ENCODE data around the gene CCNL2. TPM values are rescaled to one million over a fixed set of nuclear protein-coding genes. Genes with fewer than 3 reads are reported as not detected.
A peak's percentile ranks its signal among the peaks of the same experiment; 100 is the strongest.

CCNL2 gene
- total RNA-seq, 4 donors from 2014 or later: 31.6 to 248 (median 127) TPM

GRCh38 chr1:1359308-1359663 lies 39.8 kb downstream of the CCNL2 start:
- TF ChIP-seq POLR2A (IDR thresholded peaks at IDR 0.05) (no peak), CTCF (IDR thresholded peaks at IDR 0.05) (no peak), EP300 (IDR thresholded peaks at IDR 0.05) (no peak), POLR2AphosphoS5 (IDR thresholded peaks at IDR 0.05) (no peak)
- Histone ChIP-seq H3K36me3 (peaks cover 0 to 3% of the 10 kb centered on the region in 2 donors), H3K9me3 (no peaks in the 10 kb centered on the region), H3K4me1 (peaks cover 0 to 79% (median 20%) of the 10 kb centered on the region in 3 donors), H3K27me3 (peaks cover 54% of the 10 kb centered on the region), H3K4me3 (no peak overlapping the region), H3K27ac (peak overlapping the region in 3 of 4 donors; percentile 87 to 92 (median 89))
- ATAC-seq: no peak
- WGBS, 2 donors (ENCODE audit: low coverage in 1 of 2): 20 to 49% methylated on average over 1 to 2 of the region's 6 CpGs

- peaks cover 0 to 85% (median 20%) of the 10 kb centered on the region in 3 donors for H3K4me1 ChIP-seq
- ATAC-seq: peak; percentile 78
- WGBS, 2 donors (ENCODE audit: low coverage in 1 of 2): 46% methylated on average over 2 of the region's 29 CpGs; no CpG with 5 or more reads in 1 of the 2 donors
- peak within 1 kb of the TSS; percentile 41 to 92 (median 88) for H3K27ac ChIP-seq
- no peaks in the 10 kb centered on the region for H3K9me3 ChIP-seq
- H3K4me3 ChIP-seq: peak within 1 kb of the TSS; percentile 28 to 63
- TF ChIP-seq POLR2AphosphoS5 (IDR thresholded peaks at IDR 0.05) (peak; percentile 28), CTCF (IDR thresholded peaks at IDR 0.05) (no peak), POLR2A (IDR thresholded peaks at IDR 0.05) (peak in 1 of 2 donors; percentile 30)
- H3K36me3 ChIP-seq: peaks cover 0 to 10% of the 10 kb centered on the region in 2 donors
- peaks cover 60% of the 10 kb centered on the region for H3K27me3 ChIP-seq
These were observed 40.5 kb downstream of the CCNL2 start, which contains the start of gene MXRA8 for GRCh38 chr1:1358433-1359271. Gene MXRA8 (minus strand): TSS chr1:1358555. CDS start chr1:1358504, 51 bp downstream.

- Histone ChIP-seq H3K27me3 (peaks cover 67% of the 10 kb centered on the region), H3K9me3 (no peaks in the 10 kb centered on the region), H3K4me1 (peaks cover 0 to 92% (median 27%) of the 10 kb centered on the region in 3 donors), H3K4me3 (peak overlapping the region; percentile 28 to 63), H3K36me3 (peaks cover 0 to 17% of the 10 kb centered on the region in 2 donors), H3K27ac (peak overlapping the region; percentile 41 to 92 (median 88))
- WGBS, 2 donors (ENCODE audit: low coverage in 1 of 2): 11% methylated on average over 7 of the region's 18 CpGs; no CpG with 5 or more reads in 1 of the 2 donors
- ATAC-seq: no peak
- TF ChIP-seq POLR2AphosphoS5 (IDR thresholded peaks at IDR 0.05) (no peak), EP300 (IDR thresholded peaks at IDR 0.05) (no peak), CTCF (IDR thresholded peaks at IDR 0.05) (no peak), POLR2A (IDR thresholded peaks at IDR 0.05) (no peak)
These were observed 41.2 kb downstream of the CCNL2 start for GRCh38 chr1:1357871-1358432.

- Histone ChIP-seq H3K36me3 (peaks cover 0 to 18% of the 10 kb centered on the region in 2 donors), H3K27ac (peak overlapping the region; percentile 6 to 92 (median 88)), H3K27me3 (peaks cover 68% of the 10 kb centered on the region), H3K4me1 (peaks cover 0 to 96% (median 36%) of the 10 kb centered on the region in 3 donors), H3K9me3 (no peaks in the 10 kb centered on the region), H3K4me3 (peak overlapping the region; percentile 28 to 63)
- 16 to 34% methylated on average over 10 of the region's 26 CpGs for WGBS, 2 donors (ENCODE audit: low coverage in 1 of 2)
- TF ChIP-seq POLR2AphosphoS5 (IDR thresholded peaks at IDR 0.05): no peak
- TF ChIP-seq POLR2A (IDR thresholded peaks at IDR 0.05): no peak
- no peak for TF ChIP-seq EP300 (IDR thresholded peaks at IDR 0.05)
- TF ChIP-seq CTCF (IDR thresholded peaks at IDR 0.05): no peak
- ATAC-seq: no peak
These were observed 42.2 kb downstream of the CCNL2 start for GRCh38 chr1:1356796-1357401.

Measured in gastroesophageal sphincter (tissue), 4 donors.